Astrocyte (in vitro differentiated cells and primary cell): ENCODE measurements around the gene RETREG1. TPM values are rescaled to one million over a fixed set of nuclear protein-coding genes. Genes with fewer than 3 reads are reported as not detected.

Experiments
- DNase-seq: peaks from one replicate; pipeline ENCODE4 v3.0.0-alpha.2; 2010; ENCODE audit warnings: low read depth
- FAIRE-seq: peaks from 2 replicates; lab custom pipeline; 2011; peaks lifted over from hg19 to GRCh38; lab: Jason Lieb, UNC
- H2AFZ ChIP-seq: 2 replicates; pipeline ENCODE4 v1.6.0; 2012; ENCODE audit warnings: low read depth, low read length, inconsistent platforms
- H3K27ac ChIP-seq: 2 replicates; pipeline ENCODE4 v1.5.1; 2011; ENCODE audit warnings: low read depth, low read length, inconsistent platforms
- H3K27me3 ChIP-seq: 2 replicates; pipeline ENCODE4 v1.6.0; 2011; ENCODE audit warnings: low read length, inconsistent platforms; ENCODE audit not compliant: insufficient read depth
- H3K36me3 ChIP-seq: 2 replicates; pipeline ENCODE4 v1.5.1; 2011; ENCODE audit warnings: low read length, inconsistent platforms; ENCODE audit not compliant: insufficient read depth
- H3K4me1 ChIP-seq: 2 replicates; pipeline ENCODE4 v1.5.1; 2011; ENCODE audit warnings: low read length, inconsistent platforms; ENCODE audit not compliant: insufficient read depth
- H3K4me2 ChIP-seq: 2 replicates; pipeline ENCODE4 v1.6.0; 2012; ENCODE audit warnings: low read length, inconsistent platforms
- H3K4me3 ChIP-seq: 2 replicates; pipeline ENCODE4 v1.5.1; 2011; ENCODE audit warnings: low read depth, mild to moderate bottlenecking, low read length, inconsistent platforms; ENCODE audit not compliant: insufficient read depth
- H3K79me2 ChIP-seq: 2 replicates; pipeline ENCODE4 v1.6.0; 2012; ENCODE audit warnings: mild to moderate bottlenecking, low read length, inconsistent platforms; ENCODE audit not compliant: insufficient read depth
- H3K9ac ChIP-seq: 2 replicates; pipeline ENCODE4 v1.6.0; 2012; ENCODE audit warnings: mild to moderate bottlenecking, low read length, inconsistent platforms
- H3K9me3 ChIP-seq: 2 replicates; pipeline ENCODE4 v1.5.1; 2012; ENCODE audit warnings: low read depth, mild to moderate bottlenecking, low read length, inconsistent platforms; ENCODE audit not compliant: insufficient read depth
- H4K20me1 ChIP-seq: 2 replicates; pipeline ENCODE4 v1.6.0; 2012; ENCODE audit warnings: low read length, inconsistent platforms; ENCODE audit not compliant: insufficient read depth
- H3K27ac Mint-ChIP-seq: one replicate; pipeline ENCODE4 v1.8.0; 2021; ENCODE audit warnings: mild to moderate bottlenecking, mixed read lengths; ENCODE audit not compliant: unreplicated experiment
- H3K27me3 Mint-ChIP-seq: one replicate; pipeline ENCODE4 v1.8.0; 2021; ENCODE audit warnings: low read depth, mixed read lengths; ENCODE audit not compliant: unreplicated experiment
- H3K36me3 Mint-ChIP-seq: one replicate; pipeline ENCODE4 v1.8.0; 2021; ENCODE audit warnings: low read depth, mixed read lengths; ENCODE audit not compliant: unreplicated experiment
- H3K4me1 Mint-ChIP-seq: one replicate; pipeline ENCODE4 v1.8.0; 2021; ENCODE audit warnings: low read depth, mixed read lengths; ENCODE audit not compliant: unreplicated experiment
- H3K4me3 Mint-ChIP-seq: one replicate; pipeline ENCODE4 v1.8.0; 2021; ENCODE audit warnings: mild to moderate bottlenecking, moderate library complexity, mixed read lengths; ENCODE audit not compliant: unreplicated experiment
- H3K9me3 Mint-ChIP-seq: one replicate; pipeline ENCODE4 v1.8.0; 2021; ENCODE audit warnings: mild to moderate bottlenecking, mixed read lengths; ENCODE audit not compliant: unreplicated experiment
- CTCF ChIP-seq: IDR thresholded peaks from 2 replicates; pipeline ENCODE4 v1.5.1; 2011; ENCODE audit warnings: low read depth, mild to moderate bottlenecking, inconsistent platforms, low read length, moderate library complexity; ENCODE audit not compliant: insufficient read depth
- EZH2 ChIP-seq: IDR thresholded peaks from 2 replicates; pipeline ENCODE4 v1.6.1; 2012; ENCODE audit warnings: mild to moderate bottlenecking, low read length, inconsistent platforms; ENCODE audit not compliant: insufficient read depth
- total RNA-seq: library from RNA; stranded (reverse); gene quantifications from 2 replicates; pipeline ENCODE4 v1.2.1, GENCODE V29; 2021

RETREG1 gene
- total RNA-seq, 1 donor from 2014 or later: 0.98 TPM

- no peak for FAIRE-seq
- H2AFZ ChIP-seq: no peak overlapping the region
- no peak overlapping the region for H3K9ac ChIP-seq
- no peak for TF ChIP-seq EZH2
- TF ChIP-seq CTCF: no peak
- peaks cover 55% of the 10 kb centered on the region for H3K4me1 ChIP-seq
- no peak overlapping the region for H3K4me3 ChIP-seq
- Mint-ChIP-seq H3K4me3 (peak overlapping the region; percentile 10), H3K36me3 (peaks cover 17% of the 10 kb centered on the region), H3K4me1 (peaks cover 65% of the 10 kb centered on the region), H3K9me3 (no peaks in the 10 kb centered on the region), H3K27me3 (no peaks in the 10 kb centered on the region), H3K27ac (no peak overlapping the region)
- H3K4me2 ChIP-seq: no peak overlapping the region
- peaks cover 73% of the 10 kb centered on the region for H4K20me1 ChIP-seq
- DNase-seq: no peak
- no peak overlapping the region for H3K27ac ChIP-seq
- no peaks in the 10 kb centered on the region for H3K9me3 ChIP-seq
- H3K79me2 ChIP-seq: peaks cover 76% of the 10 kb centered on the region
- peaks cover 57% of the 10 kb centered on the region for H3K36me3 ChIP-seq
- no peaks in the 10 kb centered on the region for H3K27me3 ChIP-seq
Observed at GRCh38 chr5:16459451-16459850, 157.3 kb downstream of the RETREG1 start.

GRCh38 chr5:16457853-16458252, 158.9 kb downstream of the RETREG1 start:
- Mint-ChIP-seq H3K27ac (no peak overlapping the region), H3K27me3 (no peaks in the 10 kb centered on the region), H3K4me1 (peaks cover 53% of the 10 kb centered on the region), H3K4me3 (no peak overlapping the region), H3K36me3 (peaks cover 11% of the 10 kb centered on the region), H3K9me3 (no peaks in the 10 kb centered on the region)
- DNase-seq (peak; percentile 41), FAIRE-seq (no peak)
- peaks cover 64% of the 10 kb centered on the region for H4K20me1 ChIP-seq
- H3K27ac ChIP-seq: peak overlapping the region; percentile 36
- peak overlapping the region; percentile 7 for H3K9ac ChIP-seq
- H3K9me3 ChIP-seq: no peaks in the 10 kb centered on the region
- H3K4me1 ChIP-seq: peaks cover 43% of the 10 kb centered on the region
- no peak for TF ChIP-seq CTCF
- H3K4me2 ChIP-seq: peak overlapping the region; percentile 30
- no peak overlapping the region for H3K4me3 ChIP-seq
- no peak overlapping the region for H2AFZ ChIP-seq
- H3K79me2 ChIP-seq: peaks cover 67% of the 10 kb centered on the region
- H3K36me3 ChIP-seq: peaks cover 51% of the 10 kb centered on the region
- no peaks in the 10 kb centered on the region for H3K27me3 ChIP-seq

- Histone ChIP-seq H3K27me3 (no peaks in the 10 kb centered on the region), H4K20me1 (peaks cover 60% of the 10 kb centered on the region), H3K27ac (peak overlapping the region; percentile 36), H3K36me3 (peaks cover 51% of the 10 kb centered on the region), H3K4me2 (peak overlapping the region; percentile 30), H2AFZ (no peak overlapping the region), H3K9me3 (no peaks in the 10 kb centered on the region), H3K9ac (peak overlapping the region; percentile 7), H3K4me1 (peaks cover 43% of the 10 kb centered on the region), H3K79me2 (peaks cover 63% of the 10 kb centered on the region), H3K4me3 (no peak overlapping the region)
- DNase-seq (no peak), FAIRE-seq (no peak)
- Mint-ChIP-seq H3K36me3 (peaks cover 9% of the 10 kb centered on the region), H3K4me1 (peaks cover 53% of the 10 kb centered on the region), H3K27ac (no peak overlapping the region), H3K9me3 (no peaks in the 10 kb centered on the region), H3K4me3 (no peak overlapping the region), H3K27me3 (no peaks in the 10 kb centered on the region)
- no peak for TF ChIP-seq EZH2
- TF ChIP-seq CTCF: no peak
Observed at GRCh38 chr5:16457451-16457850, 159.3 kb downstream of the RETREG1 start.
